ENCODE data around the gene ZCCHC10.

- TF ChIP-seq, protein P1, sequence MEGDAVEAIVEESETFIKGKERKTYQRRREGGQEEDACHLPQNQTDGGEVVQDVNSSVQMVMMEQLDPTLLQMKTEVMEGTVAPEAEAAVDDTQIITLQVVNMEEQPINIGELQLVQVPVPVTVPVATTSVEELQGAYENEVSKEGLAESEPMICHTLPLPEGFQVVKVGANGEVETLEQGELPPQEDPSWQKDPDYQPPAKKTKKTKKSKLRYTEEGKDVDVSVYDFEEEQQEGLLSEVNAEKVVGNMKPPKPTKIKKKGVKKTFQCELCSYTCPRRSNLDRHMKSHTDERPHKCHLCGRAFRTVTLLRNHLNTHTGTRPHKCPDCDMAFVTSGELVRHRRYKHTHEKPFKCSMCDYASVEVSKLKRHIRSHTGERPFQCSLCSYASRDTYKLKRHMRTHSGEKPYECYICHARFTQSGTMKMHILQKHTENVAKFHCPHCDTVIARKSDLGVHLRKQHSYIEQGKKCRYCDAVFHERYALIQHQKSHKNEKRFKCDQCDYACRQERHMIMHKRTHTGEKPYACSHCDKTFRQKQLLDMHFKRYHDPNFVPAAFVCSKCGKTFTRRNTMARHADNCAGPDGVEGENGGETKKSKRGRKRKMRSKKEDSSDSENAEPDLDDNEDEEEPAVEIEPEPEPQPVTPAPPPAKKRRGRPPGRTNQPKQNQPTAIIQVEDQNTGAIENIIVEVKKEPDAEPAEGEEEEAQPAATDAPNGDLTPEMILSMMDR (IDR thresholded peaks at IDR 0.05 in 4 of 5, conservative IDR thresholded peaks at IDR 0.05 in 1 of 5) = no peak
- no peak for TF ChIP-seq POLR2A (IDR thresholded peaks at IDR 0.05)
These were observed 30.5 kb upstream of the ZCCHC10 start for GRCh38 chr5:133056891-133057290.

Measured in gastrocnemius medialis (tissue), 4 donors.